ENCODE results near the gene MYH9. TPM values are rescaled to one million over a fixed set of nuclear protein-coding genes. Genes with fewer than 3 reads are reported as not detected.

The MYH9 gene
- total and polyA plus RNA-seq, 2 experiments from 2014 or later = 58.4 to 233 TPM

- Histone ChIP-seq H3K79me2 (replicated peaks; ENCODE audit: insufficient read depth) (no peaks in the 10 kb centered on the region), H4K20me1 (replicated peaks; ENCODE audit: insufficient read depth) (peaks cover 5% of the 10 kb centered on the region), H2AFZ (no peak overlapping the region), H3K4me2 (no peak overlapping the region), H3K27me3 (ENCODE audit: insufficient read depth) (no peaks in the 10 kb centered on the region), H3F3A (replicated peaks; ENCODE audit: low read depth) (0 out of 2 replicates have a peak, but pooled peaks cover 2% of the 10 kb centered on the region), H3K4me3 (no peak overlapping the region), H3K4me1 (ENCODE audit: insufficient read depth) (no peaks in the 10 kb centered on the region), H3K36me3 (ENCODE audit: insufficient read depth) (peaks cover 65% of the 10 kb centered on the region), H3K27ac (ENCODE audit: low read depth) (no peak overlapping the region), H3K9me2 (ENCODE audit: insufficient read depth) (no peaks in the 10 kb centered on the region)
- DNase-seq (ENCODE audit: low spot score) (no peak), ATAC-seq (no peak)
- Mint-ChIP-seq H3K27me3 (ENCODE audit: insufficient read depth, low read depth, poor library complexity) (peaks cover 5% of the 10 kb centered on the region), H3K36me3 (ENCODE audit: low read depth) (peaks cover 86% of the 10 kb centered on the region), H3K27ac (no peak overlapping the region), H3K4me3 (no peak overlapping the region), H3K9me3 (no peaks in the 10 kb centered on the region), H3K4me1 (no peaks in the 10 kb centered on the region)
- no peak for TF ChIP-seq CREB1 (CRISPR knock-in tag; IDR thresholded peaks at IDR 0.05; ENCODE audit: low read depth)
- TF ChIP-seq POLR2AphosphoS5 (IDR thresholded peaks at IDR 0.05; ENCODE audit: low read depth) = no peak
Observed at GRCh38 chr22:36316419-36316818, 71.3 kb downstream of the MYH9 start.

GRCh38 chr22:36315325-36315724, 72.4 kb downstream of the MYH9 start:
- no peaks in the 10 kb centered on the region for H3F3A ChIP-seq (replicated peaks; ENCODE audit: low read depth)
- ATAC-seq (no peak), DNase-seq (ENCODE audit: low spot score) (no peak)
- H3K36me3 ChIP-seq (ENCODE audit: insufficient read depth) = peaks cover 60% of the 10 kb centered on the region
- H3K79me2 ChIP-seq (replicated peaks; ENCODE audit: insufficient read depth) = no peaks in the 10 kb centered on the region; the same call in 1 of the 2 replicates
- H3K9me2 ChIP-seq (ENCODE audit: insufficient read depth) = no peaks in the 10 kb centered on the region
- peaks cover 5% of the 10 kb centered on the region for H3K27me3 Mint-ChIP-seq (ENCODE audit: insufficient read depth, low read depth, poor library complexity)
- peaks cover under 1% of the 10 kb centered on the region for H4K20me1 ChIP-seq (replicated peaks; ENCODE audit: insufficient read depth)
- TF ChIP-seq ETS1 (IDR thresholded peaks at IDR 0.05) (no peak), CTCF (conservative IDR thresholded peaks at IDR 0.05; ENCODE audit: low read depth in 2 of 2) (no peak), STAT1 (IDR thresholded peaks at IDR 0.05; ENCODE audit: unreplicated experiment) (no peak), ZNF462 (CRISPR knock-in tag; IDR thresholded peaks at IDR 0.05) (no peak)
- no peak overlapping the region for H3K4me3 ChIP-seq
- no peaks in the 10 kb centered on the region for H3K4me1 Mint-ChIP-seq
- no peaks in the 10 kb centered on the region for H3K9me3 Mint-ChIP-seq
- no peak overlapping the region for H3K4me3 Mint-ChIP-seq
- no peak overlapping the region for H2AFZ ChIP-seq
- H3K27me3 ChIP-seq (ENCODE audit: insufficient read depth) = no peaks in the 10 kb centered on the region
- no peaks in the 10 kb centered on the region for H3K4me1 ChIP-seq (ENCODE audit: insufficient read depth)
- no peak overlapping the region for H3K27ac ChIP-seq (ENCODE audit: low read depth)
- peaks cover 87% of the 10 kb centered on the region for H3K36me3 Mint-ChIP-seq (ENCODE audit: low read depth)
- H3K27ac Mint-ChIP-seq = no peak overlapping the region; the same call in 1 of the 2 replicates
- no peak overlapping the region for H3K4me2 ChIP-seq
